A673 (cell line): ENCODE results near the gene IL1RL1. TPM values are rescaled to one million over a fixed set of nuclear protein-coding genes. Genes with fewer than 3 reads are reported as not detected.

Experiments
- BruUV-seq: library from RNA; stranded (reverse); fragments of 400-500 nt; replicated peaks from 2 replicates; lab custom pipeline; 2021; lab: Mats Ljungman, UMichigan
- CTCF ChIA-PET: fragments of 300-600 bp; sonication (Branson Sonifier 250); formaldehyde crosslinking; loops from one replicate; lab custom pipeline; 2022; ENCODE audit warnings: antibody characterized with exemption; lab: Charles Lee
- POLR2A ChIA-PET: fragments of 300-600 bp; sonication (Branson Sonifier 250); formaldehyde crosslinking; loops from one replicate; lab custom pipeline; 2022; ENCODE audit warnings: antibody characterized with exemption; ENCODE audit not compliant: low non-redundant PET; lab: Charles Lee
- DNase-seq: peaks from one replicate; pipeline ENCODE4 v3.0.0-alpha.2; 2015; ENCODE audit warnings: low spot score
- H3K27ac ChIP-seq: fragments of 200-600 bp; sonication (generic); 2 replicates; pipeline ENCODE4 v1.5.1; 2016; ENCODE audit warnings: mixed run types, low read depth, mild to moderate bottlenecking, mixed read lengths, antibody characterized with exemption, low read length; ENCODE audit not compliant: poor library complexity, severe bottlenecking
- H3K27me3 ChIP-seq: fragments of 200-600 bp; sonication (generic); replicated peaks from 2 replicates; pipeline ENCODE4 v1.6.1; 2017; ENCODE audit warnings: mixed run types, low read depth, mild to moderate bottlenecking, mixed read lengths, antibody characterized with exemption, low read length; ENCODE audit not compliant: insufficient read depth, poor library complexity
- H3K36me3 ChIP-seq: fragments of 200-600 bp; sonication (generic); 2 replicates; pipeline ENCODE4 v1.6.1; 2016; ENCODE audit warnings: mixed run types, mild to moderate bottlenecking, mixed read lengths, antibody characterized with exemption, low read length; ENCODE audit not compliant: insufficient read depth, poor library complexity, severe bottlenecking
- H3K4me1 ChIP-seq: fragments of 200-600 bp; sonication (generic); 2 replicates; pipeline ENCODE4 v1.6.1; 2017; ENCODE audit warnings: mixed run types, mild to moderate bottlenecking, mixed read lengths, antibody characterized with exemption, low read length; ENCODE audit not compliant: insufficient read depth, poor library complexity, severe bottlenecking
- H3K4me3 ChIP-seq: fragments of 200-600 bp; sonication (generic); 2 replicates; pipeline ENCODE4 v1.5.1; 2016; ENCODE audit warnings: low read depth, mixed run types, mild to moderate bottlenecking, mixed read lengths, low read length; ENCODE audit not compliant: poor library complexity, severe bottlenecking
- H3K9me3 ChIP-seq: fragments of 200-600 bp; sonication (generic); 2 replicates; pipeline ENCODE4 v1.6.1; 2016; ENCODE audit warnings: mixed run types, low read depth, mild to moderate bottlenecking, mixed read lengths, antibody characterized with exemption, low read length; ENCODE audit not compliant: poor library complexity, severe bottlenecking
- CTCF ChIP-seq: fragments of 300-800, 200-600 bp; sonication (generic); conservative IDR thresholded peaks from 2 replicates; pipeline ENCODE4 v1.5.1; 2017; ENCODE audit warnings: low read depth, mild to moderate bottlenecking, antibody characterized with exemption, low read length, moderate library complexity, mixed read lengths
- EZH2 ChIP-seq: fragments of 200-600 bp; sonication (generic); IDR thresholded peaks from 2 replicates; pipeline ENCODE4 v1.6.1; 2017; ENCODE audit warnings: borderline replicate concordance, low read depth, mild to moderate bottlenecking, mixed read lengths, antibody characterized with exemption, low read length; ENCODE audit not compliant: poor library complexity, severe bottlenecking
- intact Hi-C: fragments of 100-400 bp; cut with micrococcal nuclease; formaldehyde crosslinking; loops from one replicate; pipeline ENCODE4 v1.10.0; 2022; ENCODE audit not compliant: unreplicated experiment
- total RNA-seq: library from RNA; stranded (reverse); gene quantifications from 2 replicates; pipeline ENCODE4 v1.2.3, GENCODE V29; 2021

Gene IL1RL1
- total RNA-seq, 1 experiment from 2014 or later: not detected

- no TSS peak for BruUV-seq
- no peak for DNase-seq
- CTCF ChIA-PET: no interaction called here
- Histone ChIP-seq H3K36me3 (no peaks in the 10 kb centered on the region), H3K27me3 (peaks cover 3% of the 10 kb centered on the region), H3K4me3 (no peak overlapping the region), H3K27ac (no peak overlapping the region), H3K4me1 (no peaks in the 10 kb centered on the region), H3K9me3 (no peaks in the 10 kb centered on the region)
- TF ChIP-seq CTCF: no peak
- no peak for TF ChIP-seq EZH2
- intact Hi-C loops: no loop called here
- POLR2A ChIA-PET: no interaction called here
Observed at GRCh38 chr2:102313950-102314349, 2.6 kb downstream of the IL1RL1 start.

- TF ChIP-seq CTCF (no peak), EZH2 (no peak)
- intact Hi-C loops: no loop called here
- H3K36me3 ChIP-seq: no peaks in the 10 kb centered on the region
- ChIA-PET CTCF (no interaction called here), POLR2A (no interaction called here)
- BruUV-seq: no TSS peak
- H3K4me3 ChIP-seq: no peak overlapping the region
- DNase-seq: no peak
- no peak overlapping the region for H3K27ac ChIP-seq
- no peaks in the 10 kb centered on the region for H3K9me3 ChIP-seq
- peaks cover 3% of the 10 kb centered on the region for H3K27me3 ChIP-seq
- no peaks in the 10 kb centered on the region for H3K4me1 ChIP-seq
Observed at GRCh38 chr2:102315921-102316320, 4.6 kb downstream of the IL1RL1 start.

- ChIA-PET POLR2A (no interaction called here), CTCF (no interaction called here)
- no peak overlapping the region for H3K27ac ChIP-seq
- TF ChIP-seq CTCF: no peak
- TF ChIP-seq EZH2: no peak
- no peak overlapping the region for H3K4me3 ChIP-seq
- no TSS peak for BruUV-seq
- no peak for DNase-seq
- H3K27me3 ChIP-seq: peaks cover 3% of the 10 kb centered on the region
- intact Hi-C loops: no loop called here
- H3K9me3 ChIP-seq: no peaks in the 10 kb centered on the region
- no peaks in the 10 kb centered on the region for H3K4me1 ChIP-seq
- no peaks in the 10 kb centered on the region for H3K36me3 ChIP-seq
Observed at GRCh38 chr2:102317715-102318114, 6.4 kb downstream of the IL1RL1 start.
